Transverse colon (tissue), 3 donors: ENCODE measurements around the gene TMEM132D.

Experiments used
- EP300 ChIP-seq: sonication (generic); formaldehyde crosslinking; IDR thresholded peaks from one replicate; pipeline ENCODE4 v1.6.1; 2017; ENCODE audit warnings: antibody characterized with exemption, low read depth
- POLR2A ChIP-seq: fragments of 450-650 bp; IDR thresholded peaks from one replicate; pipeline ENCODE4 v1.6.1; 2016; ENCODE audit warnings: antibody characterized with exemption, mild to moderate bottlenecking, moderate library complexity
- TF ChIP-seq, protein P1 (sequence below), 5 experiments: fragments of 200-600 bp in 3 of 5; fragments of 450-650 bp in 2 of 5; sonication (generic) in 3 of 5; IDR thresholded peaks; 1 replicate in 2 of 5; 2 replicates in 3 of 5; pipeline ENCODE4 v1.5.1; 2016 to 2017; ENCODE audit warnings: antibody characterized with exemption in 5 of 5, inconsistent platforms in 3 of 5, mild to moderate bottlenecking in 2 of 5, moderate library complexity in 1 of 5

DNA sequence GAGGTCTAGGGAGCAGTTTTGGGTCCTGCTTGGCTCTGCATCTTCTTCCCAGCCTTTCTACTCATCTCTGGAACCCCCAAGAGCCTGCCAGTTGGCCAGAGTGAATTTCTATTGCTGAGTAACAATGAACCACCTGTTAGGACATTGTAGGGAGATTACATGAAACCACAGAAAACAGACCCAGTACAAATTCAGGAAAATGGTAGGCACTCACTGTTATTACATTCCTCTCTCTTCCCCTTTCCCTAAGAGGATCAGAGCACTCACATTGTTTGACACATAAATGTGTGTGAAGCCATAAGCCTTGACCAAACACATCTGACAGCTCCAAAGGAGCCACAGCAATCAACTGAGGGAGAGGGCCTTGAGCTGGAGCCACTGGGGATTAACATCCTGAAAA, 216.1 kb downstream of the TMEM132D start:
- TF ChIP-seq, protein P1, sequence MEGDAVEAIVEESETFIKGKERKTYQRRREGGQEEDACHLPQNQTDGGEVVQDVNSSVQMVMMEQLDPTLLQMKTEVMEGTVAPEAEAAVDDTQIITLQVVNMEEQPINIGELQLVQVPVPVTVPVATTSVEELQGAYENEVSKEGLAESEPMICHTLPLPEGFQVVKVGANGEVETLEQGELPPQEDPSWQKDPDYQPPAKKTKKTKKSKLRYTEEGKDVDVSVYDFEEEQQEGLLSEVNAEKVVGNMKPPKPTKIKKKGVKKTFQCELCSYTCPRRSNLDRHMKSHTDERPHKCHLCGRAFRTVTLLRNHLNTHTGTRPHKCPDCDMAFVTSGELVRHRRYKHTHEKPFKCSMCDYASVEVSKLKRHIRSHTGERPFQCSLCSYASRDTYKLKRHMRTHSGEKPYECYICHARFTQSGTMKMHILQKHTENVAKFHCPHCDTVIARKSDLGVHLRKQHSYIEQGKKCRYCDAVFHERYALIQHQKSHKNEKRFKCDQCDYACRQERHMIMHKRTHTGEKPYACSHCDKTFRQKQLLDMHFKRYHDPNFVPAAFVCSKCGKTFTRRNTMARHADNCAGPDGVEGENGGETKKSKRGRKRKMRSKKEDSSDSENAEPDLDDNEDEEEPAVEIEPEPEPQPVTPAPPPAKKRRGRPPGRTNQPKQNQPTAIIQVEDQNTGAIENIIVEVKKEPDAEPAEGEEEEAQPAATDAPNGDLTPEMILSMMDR (IDR thresholded peaks at IDR 0.05) = no peak
- no peak for TF ChIP-seq EP300
- no peak for TF ChIP-seq POLR2A
